Measurements from ENCODE around the gene CXCL8. TPM values are rescaled to one million over a fixed set of nuclear protein-coding genes. Genes with fewer than 3 reads are reported as not detected.

CXCL8 gene
- total and polyA plus RNA-seq, 2 of the 8 experiments (the other 6 are each of a cell fraction or from before 2014, with no cell fraction given): not detected

- Histone ChIP-seq H3K23ac (ENCODE audit: insufficient read length) (no peak overlapping the region), H2BK120ac (replicated peaks; ENCODE audit: low read depth, low read length) (no peak overlapping the region), H3K4me3 (ENCODE audit: extremely low read depth in 1 of 4, insufficient read depth in 2 of 4, low read depth in 3 of 4, low read length in 4 of 4) (no peak overlapping the region), H3K18ac (ENCODE audit: extremely low read depth, low read length) (no peak overlapping the region), H2BK12ac (ENCODE audit: low read depth, low read length) (no peak overlapping the region), H4K20me1 (replicated peaks in 1 of 2; ENCODE audit: control insufficient read depth in 1 of 2, insufficient read depth in 2 of 2, low read length in 2 of 2) (no peaks in the 10 kb centered on the region), H3K36me3 (ENCODE audit: control insufficient read depth in 2 of 4, insufficient read depth in 4 of 4, low read length in 3 of 4) (no peaks in the 10 kb centered on the region), H3K79me1 (ENCODE audit: low read depth, low read length) (no peaks in the 10 kb centered on the region), H2AFZ (ENCODE audit: low read length) (peak overlapping the region; percentile 94), H3K4me2 (ENCODE audit: insufficient read depth in 1 of 2, low read depth in 2 of 2, low read length in 2 of 2) (no peak overlapping the region), H3K23me2 (ENCODE audit: low read depth, low read length) (no peaks in the 10 kb centered on the region), H3K4ac (replicated peaks; ENCODE audit: insufficient read length, low read depth, low read length) (no peak overlapping the region), H3K27me3 (replicated peaks in 1 of 4; ENCODE audit: control insufficient read depth in 3 of 4, extremely low read depth in 1 of 4, insufficient read depth in 3 of 4, low read length in 3 of 4) (no peaks in the 10 kb centered on the region), H3K79me2 (ENCODE audit: control insufficient read depth in 1 of 2, insufficient read depth in 2 of 2, low read length in 2 of 2) (no peaks in the 10 kb centered on the region), H3K14ac (ENCODE audit: insufficient read length) (no peak overlapping the region), H4K8ac (ENCODE audit: extremely low read depth, insufficient read depth, low read length) (no peak overlapping the region), H3K9me3 (ENCODE audit: insufficient read depth in 2 of 2, low read depth in 1 of 2, low read length in 1 of 2) (no peaks in the 10 kb centered on the region), H2AK5ac (ENCODE audit: low read depth, low read length) (no peak overlapping the region), H2BK5ac (ENCODE audit: low read depth, low read length) (no peak overlapping the region), H3K9ac (replicated peaks in 1 of 4; ENCODE audit: extremely low read depth in 1 of 4, low read depth in 3 of 4, low read length in 3 of 4) (no peak overlapping the region), H2BK20ac (ENCODE audit: low read length) (no peak overlapping the region), H4K5ac (ENCODE audit: insufficient read length, low read depth, low read length) (no peak overlapping the region), H2BK15ac (ENCODE audit: low read length) (no peak overlapping the region), H3K56ac (replicated peaks; ENCODE audit: insufficient read length, low read depth, low read length) (no peak overlapping the region), H3K27ac (ENCODE audit: low read depth, low read length) (no peak overlapping the region), H4K91ac (replicated peaks; ENCODE audit: insufficient read length, low read length) (no peak overlapping the region), H3K4me1 (replicated peaks in 1 of 4; ENCODE audit: control insufficient read depth in 3 of 4, insufficient read depth in 4 of 4, low read length in 3 of 4) (no peaks in the 10 kb centered on the region)
- ChIA-PET CTCF (ENCODE audit: partially characterized antibody) (interaction anchor here (1.3 kb wide), 1 partner anchor 22 kb away, joined by 5 read pairs; no protein-coding TSS in a partner anchor), POLR2A (ENCODE audit: partially characterized antibody) (no interaction called here)
- no peak for DNase-seq (ENCODE audit: low read depth in 1 of 2, low spot score in 2 of 2)
- 66% methylated on average over 2 of the region's 2 CpGs; no CpG with 5 or more reads in 1 of the 2 experiments for WGBS, 2 experiments (ENCODE audit: extremely low coverage in 1 of 2, insufficient coverage in 1 of 2, insufficient read length in 1 of 2, insufficient replicate concordance in 2 of 2, low coverage in 1 of 2, low lambda C conversion rate in 2 of 2, missing lambda C conversion rate in 1 of 2)
- FAIRE-seq: no peak
- TF ChIP-seq CEBPB (IDR thresholded peaks at IDR 0.05; ENCODE audit: low read depth, low read length) (no peak), MAX (IDR thresholded peaks at IDR 0.05) (no peak), CBX5 (IDR thresholded peaks at IDR 0.05; ENCODE audit: low read depth, low read length) (no peak), SRF (IDR thresholded peaks at IDR 0.05; ENCODE audit: low read depth, low read length) (no peak), KDM4A (IDR thresholded peaks at IDR 0.05; ENCODE audit: low read depth, low read length, severe bottlenecking) (no peak), SP2 (IDR thresholded peaks at IDR 0.05; ENCODE audit: low read length) (no peak), RNF2 (IDR thresholded peaks at IDR 0.05; ENCODE audit: borderline replicate concordance, low read depth, low read length, missing control alignments, poor library complexity, severe bottlenecking) (no peak), NANOG (IDR thresholded peaks at IDR 0.05; ENCODE audit: insufficient read depth, low read depth, low read length, poor library complexity, severe bottlenecking) (no peak), POLR2AphosphoS5 (IDR thresholded peaks at IDR 0.05; ENCODE audit: low read depth, low read length) (no peak), TCF12 (IDR thresholded peaks at IDR 0.05; ENCODE audit: low read depth, low read length) (no peak), EGR1 (IDR thresholded peaks at IDR 0.05; ENCODE audit: borderline replicate concordance, low read depth, low read length) (no peak), CTCF (IDR thresholded peaks at IDR 0.05; ENCODE audit: control extremely low read depth in 1 of 3, insufficient read depth in 1 of 3, low read depth in 1 of 3, low read length in 3 of 3) (no peak)
Measured at GRCh38 chr4:73751166-73751565, 10.8 kb downstream of the CXCL8 start.

Measured in H1 (cell line).